Colonic mucosa (tissue), 4 donors: Measurements from ENCODE around the gene ADAMTS19. TPM values are rescaled to one million over a fixed set of nuclear protein-coding genes. Genes with fewer than 3 reads are reported as not detected.

Experiments used
- DNase-seq: peaks from one replicate; pipeline ENCODE4 v3.0.0-alpha.2; 2020
- H3K27ac ChIP-seq: fragments of 200-600 bp; one replicate; pipeline ENCODE4 v1.8.0; 2021
- H3K27me3 ChIP-seq: fragments of 200-600 bp; one replicate; pipeline ENCODE4 v1.8.0; 2021
- H3K36me3 ChIP-seq: fragments of 200-600 bp; one replicate; pipeline ENCODE4 v1.8.0; 2021
- H3K4me1 ChIP-seq: fragments of 200-600 bp; one replicate; pipeline ENCODE4 v1.8.0; 2021; ENCODE audit warnings: mild to moderate bottlenecking
- H3K4me3 ChIP-seq: fragments of 200-600 bp; one replicate; pipeline ENCODE4 v1.8.0; 2021
- H3K9ac ChIP-seq, 2 donors: one replicate each; pipeline ENCODE4 v1.7.0; 2013; ENCODE audit warnings: control low read depth in 2 of 2, low read depth in 2 of 2, low read length in 2 of 2
- H3K9me3 ChIP-seq: fragments of 200-600 bp; one replicate; pipeline ENCODE4 v1.8.0; 2021
- CTCF ChIP-seq: fragments of 200-600 bp; IDR thresholded peaks from one replicate; pipeline ENCODE4 v1.8.0; 2022; ENCODE audit warnings: antibody characterized with exemption, mild to moderate bottlenecking
- intact Hi-C: fragments of 100-400 bp; cut with DNase I; formaldehyde crosslinking; loops from one replicate; pipeline ENCODE4 v1.14.1; 2022
- total RNA-seq, 2 donors: library from RNA; stranded (reverse); fragmentation: NEBNext Ultra II Directional in 1 of 2; extraction: Animal tissue kit (Norgen Biotek cat#: 25700) in 1 of 2; gene quantifications; one replicate each; pipeline ENCODE4 v1.2.1, GENCODE V29; 2021
- donor health status: healthy.
- donor health status: DM: no; HTN: no; CAD: no.
- donor health status: DM: no; HTN: no; CAD: no.

ADAMTS19 gene
- total RNA-seq, 2 donors from 2014 or later: 0.80 to 1.1 TPM

GRCh38 chr5:129656952-129657351, 196.9 kb downstream of the ADAMTS19 start:
- Histone ChIP-seq H3K4me1 (no peaks in the 10 kb centered on the region), H3K9me3 (no peaks in the 10 kb centered on the region), H3K4me3 (no peak overlapping the region), H3K9ac (no peak overlapping the region), H3K27me3 (no peaks in the 10 kb centered on the region), H3K36me3 (no peaks in the 10 kb centered on the region), H3K27ac (no peak overlapping the region)
- no peak for TF ChIP-seq CTCF
- no peak for DNase-seq
- intact Hi-C loops: no loop called here

- H3K27me3 ChIP-seq: no peaks in the 10 kb centered on the region
- no peak overlapping the region for H3K4me3 ChIP-seq
- no peaks in the 10 kb centered on the region for H3K9me3 ChIP-seq
- intact Hi-C loops: no loop called here
- no peaks in the 10 kb centered on the region for H3K4me1 ChIP-seq
- no peak overlapping the region for H3K9ac ChIP-seq
- no peak overlapping the region for H3K27ac ChIP-seq
- H3K36me3 ChIP-seq: no peaks in the 10 kb centered on the region
- DNase-seq: no peak
- no peak for TF ChIP-seq CTCF
These were observed 198.7 kb downstream of the ADAMTS19 start for GRCh38 chr5:129658801-129659200.

- Histone ChIP-seq H3K36me3 (no peaks in the 10 kb centered on the region), H3K9ac (no peak overlapping the region), H3K4me3 (no peak overlapping the region), H3K4me1 (no peaks in the 10 kb centered on the region), H3K27ac (no peak overlapping the region), H3K27me3 (no peaks in the 10 kb centered on the region), H3K9me3 (no peaks in the 10 kb centered on the region)
- TF ChIP-seq CTCF: no peak
- intact Hi-C loops: no loop called here
- DNase-seq: no peak
These were observed 201.4 kb downstream of the ADAMTS19 start for GRCh38 chr5:129661366-129662035.

GRCh38 chr5:129664336-129664937, 204.3 kb downstream of the ADAMTS19 start:
- H3K27ac ChIP-seq: no peak overlapping the region
- peak; percentile 76 for TF ChIP-seq CTCF
- intact Hi-C loops: no loop called here
- H3K9me3 ChIP-seq: no peaks in the 10 kb centered on the region
- H3K4me3 ChIP-seq: no peak overlapping the region
- no peak overlapping the region for H3K9ac ChIP-seq
- no peaks in the 10 kb centered on the region for H3K27me3 ChIP-seq
- peak; percentile 55 for DNase-seq
- no peaks in the 10 kb centered on the region for H3K4me1 ChIP-seq
- no peaks in the 10 kb centered on the region for H3K36me3 ChIP-seq

GRCh38 chr5:129670957-129671500, 210.9 kb downstream of the ADAMTS19 start:
- TF ChIP-seq CTCF: no peak
- no peak overlapping the region for H3K9ac ChIP-seq

More at GRCh38 chr5:129670957-129671500, 210.9 kb downstream of the ADAMTS19 start:
- DNase-seq: no peak
- Histone ChIP-seq H3K9me3 (no peaks in the 10 kb centered on the region), H3K4me1 (no peaks in the 10 kb centered on the region), H3K4me3 (no peak overlapping the region), H3K27ac (no peak overlapping the region), H3K36me3 (no peaks in the 10 kb centered on the region), H3K27me3 (no peaks in the 10 kb centered on the region)
- intact Hi-C loops: no loop called here
